GM19099 (cell line): Measurements from ENCODE around the gene C13orf46.

Experiments
- POLR2A ChIP-seq: IDR thresholded peaks from 3 replicates; pipeline ENCODE4 v1.6.1; 2011; ENCODE audit warnings: low read depth; ENCODE audit not compliant: insufficient read length; ENCODE audit errors: extremely low read depth

C13orf46 gene

DNA sequence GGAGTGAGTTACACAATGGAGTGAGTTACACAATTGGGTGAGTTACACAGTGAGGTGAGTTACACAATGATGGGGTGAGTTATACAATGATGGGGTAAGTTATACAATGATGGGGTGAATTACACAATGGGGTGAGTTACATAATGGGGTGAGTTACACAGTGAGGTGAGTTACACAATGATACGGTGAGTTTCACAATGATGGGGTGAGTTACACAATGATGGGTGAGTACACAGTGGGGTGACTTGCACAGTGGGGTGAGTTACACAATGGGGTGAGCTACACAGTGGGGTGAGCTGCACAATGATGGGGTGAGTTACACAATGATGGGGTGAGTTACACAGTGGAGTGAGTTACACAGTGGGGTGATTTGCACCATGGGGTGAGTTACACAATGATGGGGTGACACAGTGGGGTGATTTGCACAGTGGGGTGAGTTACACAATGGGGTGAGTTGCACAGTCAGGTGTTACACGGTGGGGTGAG, 57.5 kb downstream of the C13orf46 start:
- no peak for TF ChIP-seq POLR2A

DNA sequence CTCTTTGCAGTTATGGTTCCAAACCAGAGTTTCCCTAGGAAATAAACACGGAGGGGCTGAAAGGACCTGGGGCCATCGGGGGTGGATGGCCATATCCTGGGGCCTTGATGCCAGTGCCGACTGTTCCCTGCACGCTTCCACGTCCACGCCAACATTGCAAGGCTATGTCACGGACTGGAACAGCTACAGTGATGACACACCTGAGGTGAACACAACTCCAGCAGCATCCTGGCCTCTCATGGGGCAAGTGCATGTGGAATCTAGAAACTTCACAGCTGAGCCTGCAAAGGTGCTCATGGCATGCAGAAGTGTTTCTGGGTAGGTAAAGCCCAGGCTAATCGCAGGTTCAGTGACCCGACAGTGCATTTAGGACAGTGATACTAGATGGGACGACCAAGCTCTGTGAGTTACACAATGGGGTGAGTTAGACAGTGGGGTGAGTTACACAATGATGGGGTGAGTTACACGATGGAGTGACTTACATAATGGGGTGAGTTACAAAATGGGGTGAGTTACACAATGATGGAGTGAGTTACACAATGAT, 58.0 kb downstream of the C13orf46 start:
- no peak for TF ChIP-seq POLR2A

DNA sequence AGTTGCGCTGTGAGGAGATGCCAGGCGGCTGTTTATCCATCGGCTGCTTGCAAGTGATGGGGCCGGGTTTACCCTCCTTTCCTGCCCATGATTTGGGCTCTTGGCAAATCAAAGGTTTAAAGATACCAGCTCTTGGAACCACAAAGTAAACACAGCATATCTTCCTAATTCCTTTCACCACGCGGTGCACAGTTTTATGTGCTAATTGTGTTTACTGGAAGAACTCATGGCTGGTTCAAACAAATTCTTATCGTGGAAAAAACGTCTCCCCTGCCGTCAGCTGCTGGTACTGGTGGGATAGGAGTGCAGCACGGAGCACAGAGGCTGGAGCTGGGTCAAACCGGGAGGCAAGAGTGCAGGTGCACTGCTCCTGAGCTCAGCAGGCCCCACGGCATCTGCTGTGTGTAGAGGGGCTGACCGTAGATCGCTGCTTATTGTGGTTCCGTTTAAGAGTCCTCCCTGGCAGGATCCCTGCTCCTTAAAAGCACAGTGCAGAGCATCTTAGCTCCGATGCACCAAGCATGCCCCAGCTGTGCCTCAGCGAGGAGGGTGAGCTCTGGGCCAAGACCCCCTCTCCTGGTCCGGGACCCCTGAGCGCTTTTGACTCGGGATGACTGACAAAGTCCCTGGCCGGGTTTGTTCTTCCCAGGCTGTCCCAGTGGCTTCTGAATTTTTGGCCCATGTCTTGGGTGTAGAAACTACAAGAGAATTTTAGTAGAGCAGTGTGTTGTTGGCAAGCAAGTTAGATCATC, 58.7 kb downstream of the C13orf46 start:
- TF ChIP-seq POLR2A, result no peak

DNA sequence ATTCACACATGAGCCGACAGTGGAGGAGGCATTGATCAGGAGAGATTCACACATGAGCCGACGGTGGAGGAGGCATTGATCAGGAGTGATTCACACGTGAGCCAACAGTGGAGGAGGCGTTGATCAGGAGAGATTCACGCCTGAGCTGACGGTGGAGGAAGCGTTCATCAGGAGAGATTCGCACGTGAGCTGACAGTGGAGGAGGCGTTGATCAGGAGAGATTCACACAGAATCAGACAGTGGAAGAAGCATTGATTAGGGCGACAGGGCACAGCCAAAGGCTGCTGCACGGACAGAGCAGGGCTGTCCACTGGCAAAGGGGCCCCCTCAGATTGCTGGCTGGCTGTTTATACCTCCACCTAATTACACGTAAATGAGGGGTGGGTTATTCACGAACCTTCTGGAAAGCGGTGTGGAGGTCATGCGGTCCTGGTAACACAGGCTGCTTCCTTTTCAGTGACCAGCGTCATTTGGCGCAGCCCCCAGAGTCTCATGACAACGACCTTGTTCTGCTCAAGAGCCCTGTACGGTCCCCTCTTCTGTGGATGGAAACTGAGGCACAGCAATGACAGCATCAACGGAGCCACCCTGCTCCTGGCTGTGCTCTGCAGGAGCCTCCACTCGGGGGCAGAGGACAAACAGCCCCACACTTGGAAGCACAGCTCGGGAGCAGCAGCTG, 59.4 kb downstream of the C13orf46 start:
- no peak for TF ChIP-seq POLR2A

DNA sequence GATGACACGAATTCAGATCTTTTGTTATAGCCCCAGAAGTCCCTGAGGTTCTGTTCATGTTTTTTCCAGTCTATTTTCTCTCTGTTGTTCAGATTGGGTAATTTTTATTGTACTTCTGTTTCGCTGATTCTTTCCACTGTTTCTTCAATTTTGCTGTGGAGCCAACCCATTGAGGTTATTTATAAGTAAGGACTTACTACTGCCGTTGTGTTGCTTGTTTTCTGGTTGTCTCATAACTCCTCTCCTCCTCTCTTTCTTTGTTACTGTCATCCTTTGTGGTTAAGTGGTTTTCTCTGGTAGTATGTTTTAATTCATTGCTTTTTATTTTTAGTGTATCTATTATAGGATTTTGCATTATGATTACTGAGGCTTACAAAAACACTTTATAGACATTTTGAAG, 61.3 kb downstream of the C13orf46 start:
- TF ChIP-seq POLR2A, result no peak

DNA sequence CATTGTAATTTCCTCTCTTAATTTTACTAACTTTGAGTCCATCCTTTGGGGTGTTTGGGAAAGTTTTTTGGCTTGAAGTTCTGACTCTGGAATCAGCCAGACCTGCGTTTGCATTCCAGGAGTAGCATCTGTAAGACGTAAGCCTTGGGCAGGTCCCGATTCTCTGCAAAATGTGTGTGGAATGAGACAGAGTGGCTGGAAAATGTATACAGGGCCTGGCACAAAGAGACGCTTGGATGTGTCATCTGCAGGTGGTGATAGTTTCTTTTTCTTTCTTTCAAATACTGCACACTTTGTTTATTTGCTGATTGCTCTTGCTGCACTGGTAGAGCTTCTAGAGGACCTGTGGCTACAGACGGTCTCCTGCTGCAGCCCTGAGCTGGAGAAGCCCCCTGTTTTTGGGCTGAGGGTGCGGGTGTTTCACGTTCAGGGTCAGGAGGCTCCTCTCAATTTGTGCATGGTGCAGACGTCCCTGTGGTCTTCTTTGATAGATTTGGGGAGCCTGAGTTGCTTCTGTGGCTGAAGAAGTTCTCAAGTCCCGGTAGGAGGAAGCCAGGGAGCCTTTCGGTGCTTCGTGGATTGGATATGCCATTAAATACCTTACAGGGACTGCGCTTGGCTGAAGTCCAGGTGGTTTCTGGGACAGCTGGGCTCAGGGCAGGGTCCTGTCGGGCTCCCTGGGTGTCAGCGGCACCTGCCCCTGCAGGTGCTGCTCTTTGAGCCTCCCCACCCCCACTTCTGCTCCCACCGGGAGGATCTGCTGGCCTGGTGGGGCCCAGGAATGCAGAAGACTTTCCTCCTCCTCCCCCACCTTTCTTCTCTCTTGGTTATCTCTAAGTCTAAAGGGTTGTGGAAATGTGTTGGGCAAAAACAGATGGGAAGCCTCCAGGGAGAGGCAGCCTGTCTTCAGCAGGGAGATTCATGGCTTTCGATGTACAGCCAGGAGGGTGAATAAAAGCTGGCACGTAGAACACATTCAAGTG, 66.0 kb downstream of the C13orf46 start:
- TF ChIP-seq POLR2A, result no peak

DNA sequence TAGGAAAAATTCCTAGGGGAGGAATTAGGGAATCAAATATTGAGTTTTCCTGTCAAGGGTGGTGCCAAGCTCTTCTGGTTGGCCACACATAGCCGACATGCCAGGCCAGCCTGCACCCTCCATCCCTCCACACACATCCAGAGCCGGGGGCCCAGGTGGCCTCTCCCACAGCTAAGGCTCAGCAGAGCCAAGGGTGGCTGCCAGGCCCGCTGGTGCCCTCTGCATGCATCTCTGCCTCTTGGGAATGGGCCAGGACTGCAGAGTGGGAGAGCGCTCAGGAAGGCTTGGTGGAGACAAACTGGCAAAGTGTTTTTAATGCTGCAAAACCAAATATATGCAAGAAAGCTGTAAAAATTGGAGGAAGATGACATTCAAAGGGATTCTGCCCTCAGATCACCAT, 67.3 kb downstream of the C13orf46 start:
- TF ChIP-seq POLR2A, result no peak

DNA sequence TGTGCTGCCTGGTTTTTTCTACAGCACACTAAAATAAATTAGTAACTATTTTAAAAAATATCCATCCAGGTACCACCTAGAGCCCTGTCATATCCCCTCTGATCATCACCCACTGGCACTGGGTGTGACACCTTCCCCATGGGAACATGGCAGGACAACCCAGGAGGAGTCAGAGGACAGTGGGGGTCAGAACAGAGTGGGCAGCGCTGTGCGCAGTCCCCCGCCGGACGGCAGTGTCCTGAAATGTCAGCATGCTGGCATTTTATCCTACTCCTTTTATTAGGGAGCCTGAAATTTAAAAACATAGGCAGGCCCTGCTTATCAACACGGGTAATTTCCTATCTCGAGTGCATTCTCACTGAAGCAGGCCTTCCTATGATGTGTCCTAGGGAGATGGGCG, 67.9 kb downstream of the C13orf46 start:
- TF ChIP-seq POLR2A, result no peak

DNA sequence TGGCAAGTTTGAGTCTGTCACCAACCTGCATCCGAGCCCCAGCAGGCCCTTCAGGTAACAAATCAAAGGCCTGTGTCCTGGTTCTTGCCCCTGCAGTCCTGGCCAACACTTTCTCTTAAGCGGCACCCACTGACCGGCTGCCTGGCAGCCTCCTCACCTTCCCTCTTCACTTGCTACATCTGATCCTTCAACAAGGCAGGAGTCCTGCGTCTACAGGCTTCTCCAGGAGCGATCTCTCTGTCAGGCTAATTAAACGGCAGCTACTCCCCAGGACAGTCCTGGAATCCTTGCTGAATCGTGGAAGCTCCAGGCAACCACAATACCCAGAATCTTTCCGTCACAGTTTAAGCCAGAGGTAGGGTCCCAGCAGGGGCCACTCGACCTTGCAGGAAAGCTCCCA, 68.9 kb downstream of the C13orf46 start:
- TF ChIP-seq POLR2A, result no peak

DNA sequence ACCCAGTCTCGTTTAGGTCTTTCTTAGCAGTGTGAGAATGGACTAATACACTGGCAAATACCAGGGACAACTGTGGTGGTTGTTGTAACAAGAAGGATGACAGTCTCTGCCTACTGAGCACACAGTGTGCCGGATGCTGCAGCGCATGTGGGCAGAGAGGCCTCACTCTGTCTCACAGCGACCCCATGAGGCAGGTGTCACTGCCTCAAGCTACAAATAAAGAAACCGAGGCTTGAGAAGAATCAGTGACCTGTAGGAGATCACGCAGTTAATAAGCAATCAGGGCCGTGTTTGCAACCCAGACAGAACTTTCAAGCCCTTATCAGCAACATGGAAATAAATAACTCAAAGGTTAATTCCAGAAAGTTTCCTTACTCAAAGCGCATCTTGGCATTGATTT, 69.5 kb downstream of the C13orf46 start:
- no peak for TF ChIP-seq POLR2A

DNA sequence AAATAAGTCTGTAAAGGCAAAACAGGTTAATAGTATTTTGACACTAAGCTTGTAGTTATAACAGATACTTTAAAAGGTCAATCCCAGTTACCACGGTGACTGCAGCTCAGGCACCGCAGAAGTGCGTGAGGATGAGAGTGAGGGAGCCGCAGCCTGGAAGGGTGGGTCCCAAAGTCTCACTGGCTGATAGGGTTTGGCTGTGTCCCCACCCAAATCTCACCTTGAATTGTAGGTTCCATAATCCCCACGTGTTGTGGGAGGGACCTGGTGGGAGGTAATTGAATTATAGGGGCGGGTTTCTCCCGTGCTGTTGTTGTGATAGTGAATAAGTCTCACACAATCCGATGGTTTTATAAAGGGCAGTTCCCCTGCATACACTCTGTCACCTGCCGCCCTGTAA, 70.0 kb downstream of the C13orf46 start:
- no peak for TF ChIP-seq POLR2A
